ENCODE results near the gene QRSL1.

- TF ChIP-seq EP300 (IDR thresholded peaks at IDR 0.05) (no peak), CTCF (IDR thresholded peaks at IDR 0.05) (no peak), POLR2A (IDR thresholded peaks at IDR 0.05) (no peak)
Observed at GRCh38 chr6:106620931-106621672, 8.3 kb upstream of the QRSL1 start.
